ENCODE data around the gene TMEM47. TPM values are rescaled to one million over a fixed set of nuclear protein-coding genes. Genes with fewer than 3 reads are reported as not detected.

TMEM47 gene
- total RNA-seq, result 42.6 and 48.0 TPM in 2 replicates

DNA sequence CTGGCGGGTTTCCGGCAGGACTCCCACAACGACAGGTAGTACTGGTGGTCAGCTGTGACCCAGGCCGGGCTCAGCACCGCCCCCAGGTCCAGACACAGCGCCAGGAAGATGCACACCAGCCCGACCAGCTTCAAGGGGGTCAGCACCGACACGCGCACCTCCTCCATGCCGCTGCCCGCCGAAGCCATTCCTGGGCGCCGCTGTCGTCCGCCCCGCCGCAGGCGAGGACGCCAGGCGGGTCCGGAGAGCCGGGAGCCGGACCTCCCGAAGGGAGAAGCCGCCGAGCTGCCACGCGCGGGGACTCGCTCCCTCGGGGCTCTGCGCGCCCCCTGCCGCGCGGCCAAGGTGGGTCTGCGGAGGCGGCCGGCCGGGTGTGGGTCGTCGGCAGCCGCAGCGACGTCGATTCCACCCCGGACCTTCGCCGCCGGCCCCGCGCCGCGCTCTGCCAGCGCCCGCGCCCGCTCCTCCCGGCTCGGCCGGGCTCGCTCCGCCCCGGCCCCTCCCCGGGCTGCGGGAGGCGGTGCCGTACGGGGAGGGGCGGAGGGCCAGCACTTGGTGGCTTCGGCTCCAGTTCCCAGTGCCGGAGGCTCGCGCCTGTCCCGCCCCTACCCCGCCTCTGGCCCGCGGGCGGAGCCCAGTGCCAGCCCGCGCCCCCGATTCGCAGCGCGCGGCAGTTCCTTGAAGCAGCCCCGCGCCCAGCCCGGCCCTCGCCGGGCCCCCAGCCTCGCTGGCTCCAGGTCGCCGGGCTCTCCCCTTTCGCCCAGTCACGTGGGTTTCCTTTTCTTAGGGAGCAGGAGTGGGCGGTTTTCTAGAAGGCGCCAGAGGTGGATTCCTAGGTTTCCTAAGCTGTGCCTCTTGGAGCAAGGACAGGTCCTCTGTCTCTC, at the start of gene TMEM47:
Gene TMEM47, minus strand, starts transcription at position 444 of the 884 bp plus-strand sequence. Its CDS starts 256 bp downstream, at position 188.

Data from cardiac atrium fibroblast (primary cell).